HG03432 (cell line): Measurements from ENCODE around the gene MX1.

Source experiments
- ATAC-seq: cut with Tn5 transposase; IDR thresholded peaks from one replicate; pipeline ENCODE4 v1.9.1; 2021; ENCODE audit warnings: mild to moderate bottlenecking, moderate library complexity; ENCODE audit not compliant: unreplicated experiment

MX1 gene

GRCh38 chr21:41425954-41426675 lies at the start of gene MX1:
Gene MX1, plus strand, starts transcription at chr21:41426239. Its CDS starts 5,832 bp downstream, at chr21:41432071.
- ATAC-seq: peak; percentile 89

GRCh38 chr21:41377715-41378114 lies 48.3 kb upstream of the MX1 start:
- no peak for ATAC-seq

- ATAC-seq: no peak
These were observed 47.2 kb upstream of the MX1 start for GRCh38 chr21:41378849-41379248.

- no peak for ATAC-seq
These were observed 46.1 kb upstream of the MX1 start for GRCh38 chr21:41379901-41380300.

- no peak for ATAC-seq
These were observed 44.3 kb upstream of the MX1 start for GRCh38 chr21:41381731-41382130.

GRCh38 chr21:41387042-41387819 lies 38.8 kb upstream of the MX1 start:
- ATAC-seq: no peak

- ATAC-seq: no peak
These were observed 38.2 kb upstream of the MX1 start for GRCh38 chr21:41387824-41388223.

- no peak for ATAC-seq
These were observed 37.8 kb upstream of the MX1 start for GRCh38 chr21:41388259-41388658.

GRCh38 chr21:41390043-41390639 lies 35.9 kb upstream of the MX1 start:
- ATAC-seq: no peak

- ATAC-seq: no peak
These were observed 32.1 kb upstream of the MX1 start for GRCh38 chr21:41393876-41394465.

- ATAC-seq: no peak
These were observed 29.4 kb upstream of the MX1 start for GRCh38 chr21:41396558-41397075.

GRCh38 chr21:41397471-41397891 lies 28.6 kb upstream of the MX1 start:
- ATAC-seq: no peak

GRCh38 chr21:41398251-41398650 lies 27.8 kb upstream of the MX1 start:
- ATAC-seq: no peak

- ATAC-seq: no peak
These were observed 27.2 kb upstream of the MX1 start for GRCh38 chr21:41398831-41399230.

GRCh38 chr21:41399246-41399800 lies 26.7 kb upstream of the MX1 start:
- no peak for ATAC-seq

- ATAC-seq: no peak
These were observed 23.8 kb upstream of the MX1 start for GRCh38 chr21:41402231-41402630.

- no peak for ATAC-seq
These were observed 23.2 kb upstream of the MX1 start for GRCh38 chr21:41402796-41403195.

- no peak for ATAC-seq
These were observed 22.7 kb upstream of the MX1 start for GRCh38 chr21:41403331-41403730.

- ATAC-seq: no peak
These were observed 22.1 kb upstream of the MX1 start for GRCh38 chr21:41403966-41404365.

GRCh38 chr21:41405321-41405720 lies 20.7 kb upstream of the MX1 start:
- ATAC-seq: no peak

GRCh38 chr21:41406340-41406739 lies 19.7 kb upstream of the MX1 start:
- no peak for ATAC-seq
